Measurements from ENCODE around the gene LDB2.

DNA sequence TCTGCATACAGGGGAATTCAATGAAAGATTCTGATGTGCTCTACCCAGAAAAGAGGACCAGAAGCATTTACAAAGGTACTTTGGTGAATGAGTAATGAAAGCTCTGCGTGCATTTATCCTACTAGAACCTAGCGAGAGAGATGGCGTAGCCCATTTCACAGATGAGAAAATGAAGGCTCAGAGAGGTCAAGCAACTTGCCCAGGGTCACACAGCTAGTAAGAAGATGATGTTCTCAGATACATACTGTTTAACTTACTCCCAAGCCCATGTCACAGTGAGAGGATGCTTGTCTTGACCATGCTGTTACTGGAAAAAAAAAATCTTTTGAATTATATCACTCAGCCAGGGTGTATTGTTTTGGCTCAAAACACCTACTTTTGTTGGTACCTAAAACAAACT is 317.3 kb downstream of the LDB2 start:
- TF ChIP-seq POLR2A (IDR thresholded peaks at IDR 0.05; ENCODE audit: low read length) (no peak), GATA1 (IDR thresholded peaks at IDR 0.05; ENCODE audit: low read depth, low read length) (no peak)

All from erythroblast (primary cell).